ENCODE results near the gene CBX2.

CBX2 gene

GRCh38 chr17:79781736-79782575 is 4.0 kb downstream of the CBX2 start:
- DNase-seq (ENCODE audit: low spot score) = no peak
- TF ChIP-seq CTCF (IDR thresholded peaks at IDR 0.05; ENCODE audit: borderline replicate concordance, control extremely low read depth, extremely low read depth, insufficient read depth, missing control alignments) = no peak
- in situ Hi-C loops (cut with MboI; ENCODE audit: low sequenced_read_pairs, unreplicated experiment) = no loop called here

- DNase-seq (ENCODE audit: low spot score) = no peak
- TF ChIP-seq CTCF (IDR thresholded peaks at IDR 0.05; ENCODE audit: borderline replicate concordance, control extremely low read depth, extremely low read depth, insufficient read depth, missing control alignments) = no peak
- in situ Hi-C loops (cut with MboI; ENCODE audit: low sequenced_read_pairs, unreplicated experiment) = no loop called here
Observed at GRCh38 chr17:79783891-79784290, 5.9 kb downstream of the CBX2 start.

GRCh38 chr17:79784353-79785016 is 6.5 kb downstream of the CBX2 start:
- no peak for DNase-seq (ENCODE audit: low spot score)
- in situ Hi-C loops (cut with MboI; ENCODE audit: low sequenced_read_pairs, unreplicated experiment) = no loop called here

GRCh38 chr17:79785017-79785899 is 7.3 kb downstream of the CBX2 start:
- in situ Hi-C loops (cut with MboI; ENCODE audit: low sequenced_read_pairs, unreplicated experiment) = no loop called here
- no peak for DNase-seq (ENCODE audit: low spot score)
- no peak for TF ChIP-seq CTCF (IDR thresholded peaks at IDR 0.05; ENCODE audit: borderline replicate concordance, control extremely low read depth, extremely low read depth, insufficient read depth, missing control alignments)

More at GRCh38 chr17:79784353-79785016, 6.5 kb downstream of the CBX2 start:
- TF ChIP-seq CTCF (IDR thresholded peaks at IDR 0.05; ENCODE audit: borderline replicate concordance, control extremely low read depth, extremely low read depth, insufficient read depth, missing control alignments) = no peak

- no peak for DNase-seq (ENCODE audit: low spot score)
- no peak for TF ChIP-seq CTCF (IDR thresholded peaks at IDR 0.05; ENCODE audit: borderline replicate concordance, control extremely low read depth, extremely low read depth, insufficient read depth, missing control alignments)
- in situ Hi-C loops (cut with MboI; ENCODE audit: low sequenced_read_pairs, unreplicated experiment) = no loop called here
Observed at GRCh38 chr17:79785900-79786810, 8.2 kb downstream of the CBX2 start.

Measured in GM13976 (cell line).